ENCODE data around the gene SIKE1. TPM values are rescaled to one million over a fixed set of nuclear protein-coding genes. Genes with fewer than 3 reads are reported as not detected.
"Not testable (repeated sequence)": the region's sequence is repeated elsewhere in the genome, so short reads cannot be mapped to it uniquely, and the experiment has no call there.

SIKE1 gene
- total RNA-seq, 1 experiment from 2014 or later = 61.9 TPM

DNA sequence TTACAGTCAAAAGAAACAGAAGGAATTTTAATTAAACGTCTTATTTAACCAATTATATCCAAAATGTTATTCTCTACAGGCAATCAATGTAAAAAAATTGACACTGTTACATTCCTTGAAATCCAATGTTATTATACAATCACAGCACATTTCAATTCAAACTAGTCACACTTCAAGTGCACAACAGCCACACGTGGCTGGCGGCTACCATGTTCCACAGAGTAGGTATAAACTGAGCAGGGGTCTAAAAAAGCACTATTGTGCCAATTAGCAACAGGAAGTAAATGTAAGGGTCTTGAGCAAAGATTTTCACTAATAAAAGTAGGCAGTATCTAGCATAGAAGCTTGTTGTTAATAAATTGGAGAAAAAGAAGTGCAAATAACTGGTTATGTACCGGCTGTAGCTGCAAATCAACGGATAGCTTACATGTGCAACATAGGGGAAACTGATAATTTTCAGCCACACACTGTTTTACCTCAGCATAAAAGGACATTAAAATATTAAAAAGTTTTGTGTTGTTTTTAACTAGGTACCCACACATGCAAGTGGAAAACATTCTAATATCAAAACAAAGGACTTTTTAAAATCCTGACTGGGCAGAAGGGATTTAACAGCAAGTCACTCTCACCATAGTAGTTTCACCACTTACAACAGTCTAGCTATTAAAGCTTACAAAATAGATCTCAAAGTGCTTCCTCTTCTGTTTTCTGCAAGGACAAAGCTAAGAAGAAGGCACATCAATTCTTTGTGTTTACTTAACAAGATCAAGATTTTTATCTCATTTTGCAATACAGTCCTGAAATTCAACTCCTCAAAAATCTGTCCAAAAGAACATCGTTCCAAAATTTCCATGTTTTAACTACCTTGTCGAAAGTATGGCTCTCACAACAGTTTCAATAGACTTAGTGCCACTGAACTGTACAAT is 25.2 kb downstream of the SIKE1 start:
- DNase-seq (ENCODE audit: low read depth) = no peak

DNA sequence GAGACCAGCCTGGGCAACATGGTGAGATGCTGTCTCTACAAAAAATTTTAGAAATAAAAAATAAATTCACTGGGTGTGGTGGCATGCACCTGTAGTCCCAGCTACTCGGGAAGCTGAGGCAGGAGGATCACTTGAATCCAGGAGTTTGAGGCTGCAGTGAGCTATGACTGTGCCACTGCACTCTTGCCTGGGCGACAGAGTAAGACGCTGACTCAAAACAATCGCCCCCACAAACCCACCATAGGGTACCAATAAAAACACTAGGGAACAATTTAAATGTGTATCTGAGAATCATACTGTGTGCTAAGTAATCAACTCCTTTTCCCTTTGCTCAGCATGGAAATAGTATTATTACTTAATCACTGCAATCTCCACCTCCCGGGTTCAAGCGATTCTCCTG is 26.8 kb downstream of the SIKE1 start:
- DNase-seq (ENCODE audit: low read depth) = not testable (repeated sequence)

DNA sequence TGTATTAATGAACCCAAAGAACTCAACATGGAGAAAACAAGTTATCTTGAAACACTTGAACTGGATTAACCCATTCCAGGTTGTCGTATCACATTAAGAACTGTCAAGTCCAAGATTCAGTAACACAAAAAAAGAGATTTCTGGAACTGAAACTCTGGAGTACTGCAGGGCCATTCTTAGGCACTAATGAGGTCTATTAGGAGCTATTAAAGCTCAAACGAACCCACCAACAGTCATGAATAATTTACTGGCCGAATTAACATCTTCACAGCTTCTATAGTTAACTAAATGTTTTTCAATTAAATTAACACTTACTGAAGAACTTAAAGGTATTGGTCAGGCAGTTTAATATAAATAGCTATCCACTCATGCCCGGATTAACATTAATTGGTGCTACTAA is 27.3 kb downstream of the SIKE1 start:
- DNase-seq (ENCODE audit: low read depth) = no peak

DNA sequence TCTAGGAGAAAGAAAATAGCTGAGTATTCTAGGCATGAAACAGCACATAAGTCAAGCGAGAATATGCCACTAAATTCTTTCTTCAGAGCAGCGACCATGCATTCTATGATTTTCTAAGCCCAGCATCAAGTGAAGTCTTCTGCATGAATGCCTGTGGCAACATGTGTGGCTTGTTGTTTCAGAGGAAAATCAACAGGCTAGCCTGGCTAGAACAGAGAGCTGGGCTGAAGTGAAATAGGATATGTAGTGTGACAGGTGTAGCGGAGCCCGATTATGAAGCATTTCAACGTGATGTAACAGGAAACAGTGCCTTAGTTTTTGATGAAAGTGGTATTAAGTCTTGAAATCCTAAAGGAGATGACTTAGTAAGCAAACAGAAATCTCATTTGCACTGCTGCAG is 29.7 kb downstream of the SIKE1 start:
- no peak for DNase-seq (ENCODE audit: low read depth)

DNA sequence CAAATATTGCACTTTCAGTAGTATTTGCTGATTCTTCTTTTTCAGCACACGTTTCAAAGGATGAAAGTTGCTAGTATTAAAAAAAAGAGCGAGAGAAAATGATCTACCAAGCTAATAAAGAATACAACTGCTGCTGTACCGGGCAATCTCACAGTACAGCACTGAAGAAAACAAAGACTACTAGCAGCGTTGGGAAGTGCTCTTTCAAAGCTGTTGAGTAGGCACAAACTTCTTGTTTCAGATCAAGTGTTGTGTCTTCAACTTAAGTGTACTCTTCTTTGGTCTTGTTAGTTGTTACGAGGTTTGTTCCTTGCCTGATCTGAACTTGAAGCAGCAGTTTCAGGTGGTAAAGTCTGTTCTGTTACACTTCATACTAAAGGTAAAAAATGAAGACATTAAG is 30.6 kb downstream of the SIKE1 start:
- DNase-seq (ENCODE audit: low read depth) = no peak

DNA sequence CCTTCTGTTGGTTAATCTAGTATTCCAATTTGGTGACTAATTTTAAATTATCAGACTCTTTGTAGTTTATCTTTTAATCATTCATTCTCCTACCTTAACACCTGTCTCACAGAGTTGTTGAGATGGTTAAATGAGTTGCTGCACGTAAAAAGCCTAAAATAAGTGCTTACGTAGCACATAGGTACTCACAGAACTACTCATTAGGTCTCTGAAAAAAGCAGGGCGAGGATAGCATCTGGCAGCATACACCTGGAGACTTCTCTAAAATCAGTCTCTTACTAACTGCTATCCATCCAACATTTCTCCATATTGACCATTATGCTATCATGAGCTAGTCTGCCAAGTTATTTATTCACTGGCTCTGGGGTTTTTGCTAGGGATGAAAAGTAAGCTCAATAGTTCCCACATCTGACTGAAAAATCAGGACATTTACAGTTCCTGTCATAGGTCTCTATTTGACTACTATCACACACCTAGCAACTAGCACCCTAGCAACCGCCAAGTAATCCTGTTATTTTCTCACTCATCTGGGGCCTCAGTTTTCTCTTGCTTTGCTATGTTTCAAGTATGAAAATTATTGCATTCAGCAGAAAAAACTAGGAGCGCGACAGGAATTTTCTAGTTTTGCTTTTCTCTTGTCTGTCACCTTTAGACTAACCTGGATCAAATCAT is 33.9 kb downstream of the SIKE1 start:
- DNase-seq (ENCODE audit: low read depth) = no peak

DNA sequence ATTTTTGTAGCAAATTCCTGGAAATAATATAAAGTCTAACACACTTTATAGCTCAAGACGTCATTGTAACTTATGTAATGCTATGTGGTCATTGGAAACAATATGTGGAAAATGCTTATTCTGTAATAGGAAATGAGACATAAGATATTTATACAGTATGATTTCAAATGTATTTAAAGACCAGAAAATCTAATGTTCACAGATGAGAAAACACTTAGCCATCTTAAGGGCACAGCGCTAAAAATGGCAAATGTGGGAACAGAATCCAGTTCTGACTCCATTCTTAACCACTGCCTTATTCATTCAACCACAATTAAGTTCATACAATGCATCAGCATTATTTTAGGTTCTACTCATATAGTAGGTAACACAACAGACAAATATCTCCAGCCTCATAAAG is 35.2 kb downstream of the SIKE1 start:
- no peak for DNase-seq (ENCODE audit: low read depth)

DNA sequence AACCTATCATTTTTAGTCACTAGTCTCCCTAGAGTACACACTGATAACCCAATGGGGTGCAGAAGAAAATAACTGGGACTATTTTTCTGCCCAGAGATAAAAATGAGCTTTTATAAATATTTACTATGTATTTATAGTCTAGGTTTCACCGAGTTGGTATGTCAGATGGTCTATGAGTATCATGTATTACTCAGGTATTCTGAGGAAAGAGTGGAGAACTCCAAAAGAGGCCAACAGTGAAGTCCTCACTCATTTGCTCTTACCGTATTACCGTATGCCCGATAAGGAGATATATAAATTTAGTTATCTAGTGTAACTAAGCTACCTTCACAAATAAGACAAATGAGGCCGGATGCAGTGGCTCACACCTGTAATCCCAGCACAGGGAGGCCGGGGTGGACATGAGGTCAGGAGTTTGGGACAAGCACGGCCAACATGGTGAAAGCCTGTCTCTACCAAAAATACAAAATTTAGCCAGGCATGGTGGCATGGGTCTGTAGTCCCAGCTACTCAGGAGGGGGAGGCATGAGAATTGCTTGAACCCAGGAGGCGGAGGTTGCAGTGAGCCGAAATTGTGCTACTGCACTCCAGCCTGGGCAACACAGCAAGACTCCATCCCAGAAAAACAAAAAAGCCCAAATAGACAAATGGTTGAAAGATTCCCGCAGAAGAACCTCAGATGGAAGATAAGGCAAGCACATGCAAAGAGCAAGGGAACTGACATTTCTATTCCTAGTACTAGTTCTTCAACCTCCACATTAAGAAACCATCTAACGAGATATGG is 38.3 kb downstream of the SIKE1 start:
- DNase-seq (ENCODE audit: low read depth) = no peak

DNA sequence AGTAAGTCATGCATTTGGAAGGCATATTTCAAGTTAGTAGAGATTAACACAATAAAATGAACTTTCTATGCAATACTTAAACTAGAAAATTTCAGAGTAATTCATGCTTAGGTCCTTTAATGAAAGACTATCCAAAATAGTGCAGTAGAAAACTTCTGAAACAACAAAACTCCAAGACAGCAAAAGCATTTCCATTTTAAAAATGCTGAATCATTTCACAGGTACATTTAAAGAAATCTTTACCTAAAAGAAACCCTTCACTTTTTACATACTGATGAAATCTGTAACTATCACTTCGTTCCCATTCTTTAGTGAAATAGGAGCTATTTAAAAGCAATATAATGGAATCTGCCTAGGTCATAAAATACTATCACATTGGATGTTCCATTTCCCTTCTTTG is 40.2 kb downstream of the SIKE1 start:
- no peak for DNase-seq (ENCODE audit: low read depth)

DNA sequence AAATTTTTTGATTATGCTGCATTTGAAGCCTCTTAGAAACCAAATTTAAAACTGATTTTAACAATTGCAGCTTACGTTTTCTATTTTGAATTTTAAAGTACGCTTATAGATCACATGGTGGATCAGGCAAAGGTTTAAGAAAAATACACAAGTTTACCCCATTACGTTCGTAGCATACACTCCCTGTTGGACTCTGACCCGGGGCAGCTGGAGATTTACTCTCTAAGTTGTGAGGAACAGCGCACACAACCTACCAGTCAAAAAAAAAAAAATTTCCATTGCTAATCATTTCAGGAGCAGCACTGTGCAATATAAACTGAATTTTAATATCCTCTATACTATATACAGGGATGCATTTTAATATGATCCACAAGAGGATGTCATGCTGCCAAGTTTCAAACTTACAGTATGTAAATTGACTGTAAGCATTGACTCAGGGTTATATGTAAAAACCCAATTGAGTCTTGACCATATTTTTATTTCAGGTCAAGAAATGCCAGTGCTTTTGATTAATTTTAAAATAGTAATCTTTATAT is 43.1 kb downstream of the SIKE1 start:
- no peak for DNase-seq (ENCODE audit: low read depth)

DNA sequence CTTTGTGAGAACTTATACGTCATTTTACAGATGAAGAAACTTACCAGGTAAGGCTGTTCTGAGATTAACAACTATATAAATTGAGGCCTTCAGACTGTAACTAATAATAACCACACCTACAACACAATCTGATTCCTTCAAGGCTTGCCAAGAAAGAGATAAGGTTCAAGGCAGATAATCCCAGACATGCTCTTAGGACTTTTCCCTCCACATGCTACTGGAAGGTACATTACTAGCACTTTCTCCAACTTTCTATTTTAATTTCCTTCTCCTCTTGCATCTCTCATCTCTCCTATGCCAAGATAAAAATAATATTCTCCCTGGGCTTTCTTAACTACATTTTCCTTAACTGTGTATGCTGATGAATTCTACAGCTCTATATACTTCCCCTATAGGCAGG is 45.0 kb downstream of the SIKE1 start:
- DNase-seq (ENCODE audit: low read depth) = no peak

DNA sequence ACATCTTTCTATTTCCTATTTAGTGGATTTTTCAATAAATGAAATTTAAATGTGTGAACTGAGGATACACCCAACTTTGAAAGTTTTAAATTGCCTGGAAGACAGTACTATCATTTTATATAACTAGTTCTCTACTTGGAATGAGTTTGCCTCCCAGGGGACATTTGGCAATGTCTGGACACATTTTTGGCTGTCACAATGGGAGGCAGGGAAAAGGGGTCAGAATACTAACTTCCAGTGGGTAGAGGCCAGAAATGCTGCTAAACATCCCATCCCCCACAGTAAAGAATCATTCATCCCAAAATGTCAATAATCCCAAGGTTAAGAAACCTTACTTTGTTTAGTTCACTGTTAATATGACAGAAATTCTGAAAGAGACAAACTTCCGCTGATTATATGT is 50.7 kb downstream of the SIKE1 start:
- no peak for DNase-seq (ENCODE audit: low read depth)

DNA sequence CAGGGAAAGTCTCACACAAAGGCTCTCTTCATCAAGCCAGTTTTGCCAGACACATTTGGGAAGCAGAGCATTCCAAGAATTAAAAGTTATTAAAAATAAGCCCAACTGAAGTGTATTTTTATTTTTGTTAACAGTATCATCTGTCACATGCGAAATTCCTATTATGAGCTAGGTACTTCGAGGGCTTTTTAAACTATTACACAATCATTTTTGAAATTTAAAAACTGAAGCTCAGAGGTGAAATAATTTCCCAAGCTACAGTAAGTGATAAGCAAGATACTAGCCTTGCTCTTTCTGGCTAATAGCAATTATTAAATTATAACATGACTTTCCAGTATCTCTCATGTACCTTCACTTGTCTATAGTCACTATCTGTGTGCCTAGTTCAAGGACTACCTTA is 51.9 kb downstream of the SIKE1 start:
- no peak for DNase-seq (ENCODE audit: low read depth)

DNA sequence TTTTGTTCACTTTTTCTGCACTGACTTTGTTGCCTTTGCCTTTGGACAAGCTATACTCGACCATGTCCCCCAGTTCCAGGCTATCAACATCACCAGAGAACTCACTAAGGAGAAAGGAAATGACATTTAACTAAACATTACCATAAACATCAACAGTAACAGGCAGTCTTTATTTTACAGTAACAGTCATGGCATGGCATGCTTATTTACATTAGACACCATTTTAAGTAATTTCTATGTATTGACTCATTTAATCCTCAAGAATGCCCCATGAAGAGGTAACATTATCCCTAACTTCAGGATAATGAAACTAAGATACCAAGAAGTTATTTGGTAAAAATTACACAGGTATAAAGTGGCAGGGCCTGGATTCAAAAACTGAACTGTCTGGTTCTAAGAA is 55.3 kb downstream of the SIKE1 start:
- DNase-seq (ENCODE audit: low read depth) = no peak

DNA sequence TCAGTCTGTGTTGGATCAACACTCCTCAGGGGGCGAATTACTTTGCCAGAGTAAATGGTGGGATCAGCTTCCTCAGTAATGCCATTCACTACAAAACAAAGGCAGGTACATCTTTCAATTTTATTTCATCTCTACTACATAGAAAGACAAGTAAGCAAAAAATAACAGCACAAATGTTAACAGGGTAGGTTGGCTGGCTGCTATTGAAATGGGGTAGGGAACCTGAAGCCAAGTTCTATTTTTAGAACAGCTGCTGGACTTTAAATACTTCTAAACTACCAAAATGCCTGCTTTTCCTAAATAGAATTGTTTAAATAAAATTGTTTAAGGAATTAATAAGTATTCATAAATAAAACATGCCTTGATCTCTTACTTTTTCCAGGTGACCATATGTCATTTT is 56.6 kb downstream of the SIKE1 start:
- DNase-seq (ENCODE audit: low read depth) = no peak

DNA sequence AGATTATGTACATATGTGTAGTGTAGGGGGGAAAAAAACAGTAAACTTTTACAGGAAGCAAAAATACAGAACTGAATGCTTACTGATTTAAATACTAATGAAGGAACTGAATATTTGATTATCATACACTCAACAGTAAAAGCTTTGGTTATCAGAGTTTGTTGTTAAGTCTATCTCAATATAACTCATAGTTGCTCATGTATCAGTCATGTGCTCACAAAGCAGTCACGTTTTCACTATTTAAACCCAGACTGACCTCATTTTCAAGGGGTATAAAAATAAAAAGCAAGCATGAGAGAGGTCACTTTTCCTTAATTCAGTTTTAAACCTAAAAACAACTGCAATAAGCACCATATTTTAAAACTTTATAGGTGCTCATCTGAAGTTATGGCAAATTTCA is 57.0 kb downstream of the SIKE1 start:
- DNase-seq (ENCODE audit: low read depth) = no peak

DNA sequence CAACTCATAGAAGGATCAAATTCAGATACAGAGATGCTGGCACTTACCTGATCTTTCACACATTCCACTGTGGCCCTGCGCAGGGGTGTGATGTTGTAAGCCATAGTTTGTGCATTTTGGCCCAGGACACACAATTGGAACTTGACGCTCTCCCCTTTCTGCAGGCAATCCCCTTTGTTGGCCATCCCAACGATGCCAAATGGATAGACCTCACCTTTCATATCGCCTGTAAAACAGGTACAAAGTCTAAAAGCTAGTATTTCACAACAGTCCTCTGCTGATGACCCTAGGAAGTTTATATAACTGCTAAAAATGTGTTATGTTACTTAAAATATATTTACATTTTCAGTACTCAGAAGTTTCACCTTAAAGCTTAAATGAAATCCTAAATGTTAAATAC is 60.0 kb downstream of the SIKE1 start:
- no peak for DNase-seq (ENCODE audit: low read depth)

Other genes starting within 250 kb of the SIKE1 start
- gene BCAS2, start 199.1 kb downstream of the SIKE1 start, total RNA-seq (2014; rRNA removed; shearing (Covaris generic)) = 81.0 and 82.3 TPM in 2 replicates
- 0.29 and 0.36 TPM in 2 replicates for gene DENND2C, start 110.6 kb downstream of the SIKE1 start, total RNA-seq (2014; rRNA removed; shearing (Covaris generic))
- not detected in 2 replicates for gene AMPD1, start 85.1 kb downstream of the SIKE1 start, total RNA-seq (2014; rRNA removed; shearing (Covaris generic))
- gene NRAS, start 63.9 kb downstream of the SIKE1 start, total RNA-seq (2014; rRNA removed; shearing (Covaris generic)) = 123 and 140 TPM in 2 replicates
- gene CSDE1, start 22.7 kb downstream of the SIKE1 start, total RNA-seq (2014; rRNA removed; shearing (Covaris generic)) = 339 and 465 TPM in 2 replicates
- gene SYCP1, start 74.2 kb upstream of the SIKE1 start, total RNA-seq (2014; rRNA removed; shearing (Covaris generic)) = not detected in 2 replicates
- not detected in 2 replicates for gene TSHB, start 249.1 kb upstream of the SIKE1 start, total RNA-seq (2014; rRNA removed; shearing (Covaris generic))